ENCODE results near the gene FANCM.
"Not testable (repeated sequence)": the region's sequence is repeated elsewhere in the genome, so short reads cannot be mapped to it uniquely, and the experiment has no call there.

Gene FANCM

GRCh38 chr14:45135659-45136395 is at the start of gene FANCM:
Gene FANCM (plus strand): TSS chr14:45135930. CDS start chr14:45136032, 102 bp downstream.
- DNase-seq: peak; percentile 88 to 93

DNA sequence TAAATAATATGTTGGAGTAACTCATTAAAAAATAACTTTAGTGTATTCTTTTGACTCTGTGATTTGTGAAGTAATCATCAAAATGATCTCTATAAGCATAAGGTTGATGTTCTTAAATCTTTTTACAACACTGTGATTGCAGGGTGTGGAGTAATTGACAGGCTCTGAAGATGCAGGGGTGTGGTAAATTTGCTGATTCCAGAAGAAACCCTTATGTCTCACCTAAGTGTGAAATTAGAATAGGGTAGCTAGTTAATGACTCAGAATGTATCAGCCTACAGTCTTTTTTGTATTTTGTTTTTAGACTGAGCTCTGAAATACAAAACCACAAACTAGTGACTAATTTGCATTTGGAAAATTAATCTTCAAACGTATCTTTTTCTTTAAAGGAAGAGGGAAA is 45.9 kb upstream of the FANCM start:
- DNase-seq: no peak

DNA sequence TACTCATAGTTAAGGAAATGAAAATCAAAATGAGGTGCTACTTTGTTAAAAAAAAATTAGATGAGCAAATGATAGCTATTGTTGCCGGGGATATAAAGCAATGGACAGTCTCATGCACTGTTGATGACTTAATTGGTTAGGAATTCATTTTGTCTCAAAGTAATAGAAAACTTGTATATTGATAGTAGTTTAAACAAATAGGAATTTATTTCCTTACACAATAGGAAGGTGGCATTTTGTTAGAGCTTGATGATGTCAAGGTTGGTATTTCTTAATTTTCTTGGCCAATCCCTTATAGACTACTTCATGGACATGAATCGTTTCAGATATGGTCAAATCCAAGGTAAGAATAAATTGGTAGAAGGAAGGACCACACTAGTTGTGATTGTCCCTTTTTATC is 44.0 kb upstream of the FANCM start:
- DNase-seq: no peak

GRCh38 chr14:45094275-45094674 is 41.5 kb upstream of the FANCM start:
- DNase-seq: no peak

- no peak for DNase-seq
Observed at GRCh38 chr14:45095143-45095542, 40.6 kb upstream of the FANCM start.

DNA sequence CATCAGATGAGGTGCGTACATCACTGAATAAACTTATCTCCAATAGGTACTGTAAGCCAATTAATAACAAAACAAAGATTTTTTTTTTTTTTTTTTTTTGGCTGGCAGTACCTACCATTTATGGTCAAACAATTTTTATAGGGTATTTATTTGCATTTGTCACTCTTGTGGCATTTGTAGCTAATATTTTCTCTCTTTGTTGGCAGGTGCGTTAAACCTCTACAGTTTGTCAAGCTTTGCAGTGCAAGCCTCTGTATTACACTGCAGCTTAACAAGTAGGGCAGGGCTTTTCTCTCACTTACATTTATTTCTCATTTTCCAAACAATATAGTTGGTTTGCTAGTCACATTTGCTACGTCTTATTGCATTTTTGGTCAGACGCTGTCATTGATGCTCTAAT is 39.5 kb upstream of the FANCM start:
- DNase-seq: no peak

DNA sequence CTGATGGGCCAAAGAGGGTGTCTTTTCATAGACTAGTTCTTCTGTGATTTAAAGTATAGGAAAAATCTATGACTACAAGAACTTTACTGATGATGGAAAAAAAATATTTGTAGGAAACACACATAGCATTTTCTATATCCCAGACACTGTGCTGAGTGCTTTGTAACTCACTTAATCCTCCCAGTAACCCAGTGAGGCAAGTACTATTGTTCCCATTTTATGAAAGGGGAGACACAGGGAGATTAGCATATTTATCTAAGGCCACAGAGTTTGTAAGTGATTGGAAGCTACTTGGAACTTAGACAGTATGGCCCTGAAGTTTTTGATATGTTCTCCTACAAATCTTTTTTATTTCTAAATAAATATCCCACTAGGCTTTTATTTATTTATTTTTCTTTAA is 31.9 kb upstream of the FANCM start:
- no peak for DNase-seq

- DNase-seq: no peak
Observed at GRCh38 chr14:45104561-45104960, 31.2 kb upstream of the FANCM start.

DNA sequence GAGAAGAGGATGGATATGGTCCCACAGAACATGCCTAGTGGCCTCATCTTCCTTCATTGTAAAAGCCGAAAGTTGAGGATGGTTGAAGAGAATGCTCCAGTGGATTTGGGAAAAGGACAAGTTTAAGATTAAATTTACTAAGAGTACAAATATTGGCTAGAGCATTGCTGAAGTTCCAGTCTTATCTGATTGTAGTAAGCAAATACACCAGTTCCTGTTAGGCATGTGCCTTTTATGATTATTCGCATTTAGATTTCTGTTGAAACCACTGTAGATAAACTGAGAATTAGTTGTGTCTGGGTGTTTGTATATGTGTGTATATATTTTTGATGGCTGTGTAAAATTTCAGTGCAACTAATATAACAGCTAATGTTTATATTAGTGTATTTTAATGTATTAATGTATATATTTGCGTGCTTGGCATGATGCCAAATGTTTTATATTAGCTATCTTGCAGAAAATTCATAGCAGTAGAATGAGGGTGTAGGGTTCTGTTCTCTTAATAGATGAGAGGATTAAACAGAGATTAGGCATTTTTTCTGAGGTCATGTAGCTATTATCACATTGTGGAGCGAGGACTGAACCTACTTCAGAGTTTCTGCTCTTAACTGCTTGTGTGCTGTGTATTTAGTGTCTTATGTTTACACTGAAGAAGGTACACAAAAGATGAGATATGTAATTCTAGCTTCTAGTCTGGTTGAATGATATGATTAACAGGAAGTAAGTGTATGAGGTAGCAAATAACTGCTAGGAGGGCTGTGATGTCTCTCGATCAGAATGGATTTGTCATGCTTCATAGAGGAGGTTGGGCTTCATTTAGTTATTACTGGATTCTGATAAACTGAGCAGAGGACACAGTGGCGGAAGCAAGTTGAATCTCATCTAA is 22.6 kb upstream of the FANCM start:
- DNase-seq: no peak

- DNase-seq: no peak
Observed at GRCh38 chr14:45114327-45114726, 21.4 kb upstream of the FANCM start.

DNA sequence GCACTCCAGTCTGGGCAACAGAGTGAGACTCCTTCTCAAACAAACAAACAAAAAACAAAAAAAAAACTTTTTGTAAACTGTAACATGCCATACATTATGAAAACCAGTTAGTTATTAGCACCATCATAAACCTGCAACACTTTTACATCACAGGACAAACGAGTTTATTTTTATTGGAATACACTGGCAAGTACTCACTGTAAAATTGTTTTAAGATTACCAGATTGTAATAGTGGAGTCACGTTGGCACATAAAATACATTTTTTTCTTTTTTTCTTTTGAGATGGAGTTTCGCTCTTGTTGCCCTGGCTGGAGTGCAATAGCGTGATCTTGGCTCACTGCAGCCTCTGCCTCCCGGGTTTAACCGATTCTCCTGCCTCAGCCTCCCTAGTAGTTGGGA is 17.1 kb upstream of the FANCM start:
- DNase-seq: no peak

- no peak for DNase-seq
Observed at GRCh38 chr14:45120096-45120495, 15.6 kb upstream of the FANCM start.

- DNase-seq: no peak
Observed at GRCh38 chr14:45123271-45123670, 12.5 kb upstream of the FANCM start.

- DNase-seq: no peak
Observed at GRCh38 chr14:45125754-45126153, 10.0 kb upstream of the FANCM start.

DNA sequence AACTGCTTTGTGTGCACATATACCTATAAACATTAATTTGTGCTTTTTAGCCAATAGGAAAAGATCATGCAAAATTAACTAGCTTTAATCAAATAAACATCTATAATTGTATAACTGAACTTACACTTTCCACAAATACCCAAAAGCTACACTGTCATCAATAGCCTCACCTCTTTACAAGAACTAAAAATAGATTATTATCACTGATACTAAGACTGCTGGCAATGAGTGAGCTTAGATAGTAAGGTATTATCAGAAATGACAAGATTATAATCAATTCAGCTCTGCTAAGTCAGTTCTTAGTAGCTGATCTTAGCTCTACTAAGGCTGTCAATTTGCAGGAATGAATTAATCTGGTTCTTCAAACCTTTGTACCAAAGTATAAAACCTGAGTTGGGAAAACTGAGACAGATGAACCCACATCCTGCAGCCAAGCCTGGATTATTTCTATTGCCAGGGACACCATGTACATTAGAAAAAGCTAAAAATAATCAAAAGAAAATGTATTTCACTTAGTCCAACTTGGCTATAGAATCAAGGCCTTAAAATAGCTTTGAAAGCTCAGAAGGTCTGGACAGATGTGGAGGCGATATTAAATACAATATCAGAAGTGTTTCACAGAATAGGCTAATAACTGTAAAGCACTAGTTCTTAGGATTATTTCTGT is 6.6 kb upstream of the FANCM start:
- no peak for DNase-seq

GRCh38 chr14:45133683-45134050 is 2.1 kb upstream of the FANCM start:
- no peak for DNase-seq

DNA sequence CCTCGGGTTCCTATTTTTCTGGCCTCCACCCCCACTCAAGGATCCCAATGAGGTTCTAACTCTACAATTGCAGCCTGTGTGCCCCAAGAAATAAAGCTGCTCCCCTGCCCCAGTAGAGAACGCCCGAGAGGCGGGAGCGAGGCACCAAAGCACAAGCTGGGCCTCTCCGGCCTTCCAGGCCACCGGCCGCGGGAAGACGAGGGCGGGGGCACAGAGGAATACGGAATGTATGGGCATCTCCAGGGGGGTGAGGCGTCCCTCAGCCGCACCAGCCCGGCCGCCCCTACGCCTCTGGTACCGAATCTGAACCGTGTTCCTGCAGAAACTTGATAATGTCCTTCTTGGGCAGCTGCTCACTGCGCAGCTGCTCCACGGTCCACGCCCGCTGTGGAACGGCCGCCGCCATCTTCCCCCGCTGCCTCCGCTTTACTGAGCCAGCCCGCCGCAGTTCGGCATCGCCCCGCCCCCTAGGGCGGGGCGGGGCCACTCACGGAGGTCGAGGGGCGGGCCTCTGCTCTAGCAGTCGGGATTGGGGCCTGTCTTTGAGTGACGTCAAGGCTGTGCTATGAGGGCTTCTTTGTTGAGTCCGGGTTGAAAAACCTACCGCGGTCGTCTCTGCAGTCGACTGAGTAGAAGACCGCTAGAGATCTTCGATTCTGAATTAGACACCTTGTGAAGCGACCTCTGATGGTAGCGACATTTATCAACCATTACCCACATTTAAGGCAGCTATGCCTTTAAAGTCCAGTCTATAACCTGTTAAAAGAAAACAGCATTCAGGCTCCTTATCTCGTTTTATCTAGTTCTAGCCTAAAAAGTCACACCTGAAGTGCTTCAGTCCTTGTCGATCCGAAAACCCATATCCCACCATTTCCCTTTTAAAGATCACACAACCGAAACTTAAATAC is 1.4 kb upstream of the FANCM start, which contains the start of gene FKBP3:
FKBP3 (minus strand) TSS at position 431 of the 908 bp plus-strand sequence; CDS start at position 406, 25 bp downstream.
- DNase-seq: peak; percentile 98

GRCh38 chr14:45135156-45135555 is 574 bp upstream of the FANCM start:
- no peak for DNase-seq

- DNase-seq: no peak
Observed at GRCh38 chr14:45136399-45136798, 669 bp downstream of the FANCM start.

DNA sequence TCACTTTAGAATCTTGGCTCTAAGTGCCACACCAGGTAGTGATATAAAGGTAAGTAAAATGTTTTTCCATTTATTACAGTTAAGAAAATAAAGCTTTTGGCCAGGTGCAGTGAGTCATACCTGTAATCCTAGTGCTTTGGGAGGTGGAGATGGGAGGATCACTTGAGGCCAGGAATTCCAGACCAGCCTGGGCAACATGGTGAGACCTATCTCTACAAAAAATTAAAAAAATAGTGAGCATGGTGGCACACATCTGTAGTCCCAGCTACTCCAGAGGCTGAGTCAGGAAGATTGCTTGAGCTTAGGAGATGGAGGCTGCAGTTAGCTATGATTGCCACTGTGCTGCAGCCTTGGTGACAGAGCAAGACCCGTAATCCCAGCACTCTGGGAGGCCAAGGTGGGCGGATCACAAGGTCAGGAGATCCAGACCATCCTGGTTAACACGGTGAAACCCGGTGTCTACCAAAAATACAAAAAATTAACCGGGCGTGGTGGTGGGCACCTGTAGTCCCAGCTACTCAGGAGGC is 5.0 kb downstream of the FANCM start:
- DNase-seq: no peak

DNA sequence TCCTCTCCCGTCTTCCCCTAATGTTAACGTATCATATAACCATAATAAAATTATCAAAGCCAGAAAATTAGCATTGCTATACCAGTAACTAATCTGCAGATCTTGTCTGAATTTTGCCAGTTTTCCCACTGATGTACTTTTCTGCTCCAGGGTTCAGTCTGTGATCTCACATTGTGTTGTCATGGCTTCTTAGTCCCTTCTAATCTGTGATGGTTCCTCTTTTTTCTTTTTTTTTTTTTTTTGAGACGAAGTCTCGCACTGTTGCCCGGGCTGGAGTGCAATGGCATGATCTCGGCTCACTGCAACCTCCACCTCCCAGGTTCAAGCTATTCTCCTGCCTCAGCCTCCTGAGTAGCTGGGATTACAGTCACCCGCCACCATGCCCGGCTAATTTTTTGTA is 6.4 kb downstream of the FANCM start:
- not testable (repeated sequence) for DNase-seq

DNA sequence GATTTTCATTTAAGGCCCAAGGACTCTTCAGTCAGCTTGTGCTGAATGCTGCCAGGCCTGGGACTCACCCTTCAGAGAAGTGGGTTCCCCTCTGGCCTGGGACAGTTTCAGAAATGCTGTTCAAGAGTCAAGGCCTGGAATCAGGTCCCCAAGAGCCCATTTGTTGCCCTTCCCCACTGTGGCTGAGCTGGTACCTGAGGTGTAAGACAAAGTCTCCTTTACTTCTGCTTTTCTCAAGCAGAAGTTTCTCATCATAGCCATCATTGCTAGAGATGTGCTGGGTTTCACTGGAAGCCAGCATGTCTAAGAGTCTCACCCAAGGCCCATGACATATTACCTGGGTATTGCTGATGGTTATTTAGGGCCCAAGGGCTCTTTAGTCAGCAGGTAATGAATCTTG is 8.9 kb downstream of the FANCM start:
- DNase-seq: no peak

Data from CD4-positive, alpha-beta T cell treated with Interleukin-1 beta for 1 hour (primary cell).